ENCODE results near the gene MYLIP. TPM values are rescaled to one million over a fixed set of nuclear protein-coding genes. Genes with fewer than 3 reads are reported as not detected.

MYLIP gene
- total and polyA plus RNA-seq, 2 of the 4 experiments (the other 2 are of a cell fraction) = 1.8 to 3.2 TPM

DNA sequence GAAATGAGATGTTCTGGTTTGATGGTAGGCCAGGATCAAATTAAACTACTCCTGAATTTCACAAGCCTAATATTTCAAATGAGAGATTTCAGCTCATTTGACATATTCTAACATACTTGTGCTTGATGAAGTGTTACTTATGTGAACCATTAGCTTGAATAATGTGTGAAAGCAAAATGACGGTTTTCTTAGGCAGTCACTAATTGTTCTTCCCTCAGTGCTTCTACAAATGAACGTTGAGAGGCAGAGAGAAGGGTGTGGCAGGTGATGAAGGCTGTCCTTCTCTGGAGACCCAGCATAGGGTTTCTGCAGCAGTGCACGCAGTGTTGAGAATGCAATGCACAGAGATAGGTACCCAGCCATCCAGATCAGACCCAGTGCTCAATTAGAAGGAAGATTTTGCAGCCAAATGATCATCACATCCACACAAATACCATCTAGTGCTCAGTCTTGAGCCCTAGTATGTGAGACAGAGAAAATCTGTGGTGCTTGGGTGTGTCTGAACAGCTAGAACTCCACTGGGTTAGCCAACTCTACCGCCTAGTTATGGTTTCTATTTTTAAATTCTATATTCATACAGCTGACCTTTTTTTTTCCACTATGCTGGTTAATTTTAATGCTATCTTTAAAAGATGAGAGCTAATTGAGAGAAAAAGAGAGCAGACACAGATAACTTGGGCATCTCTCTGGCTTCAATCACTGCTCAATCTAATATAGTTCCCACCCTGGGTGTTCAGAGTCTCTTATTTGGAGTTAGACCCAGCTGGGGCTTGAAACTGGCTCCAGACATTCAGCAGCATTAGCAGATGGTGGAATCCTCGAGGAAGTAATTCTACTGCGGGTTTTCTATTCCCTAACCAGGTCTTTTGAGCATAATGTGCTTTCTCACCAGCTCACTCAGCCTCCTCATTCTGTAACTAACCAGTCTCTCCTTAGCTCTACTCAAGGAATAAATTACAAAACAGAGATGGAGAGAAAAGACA, 4.4 kb upstream of the MYLIP start:
- H3K4ac ChIP-seq (ENCODE audit: low read depth, low read length) = no peak overlapping the region
- peaks cover 44% of the 10 kb centered on the region for H3K27me3 ChIP-seq (ENCODE audit: control insufficient read depth, insufficient read depth, low read length)
- ChIA-PET CTCF (interaction anchor here (0.5 kb wide), 1 partner anchor 781 kb away, joined by 4 read pairs; no protein-coding TSS in a partner anchor), POLR2A (ENCODE audit: unreplicated experiment) (no interaction called here)
- H2BK5ac ChIP-seq (ENCODE audit: low read depth, low read length, poor library complexity, severe bottlenecking) = no peak overlapping the region
- H3K4me3 ChIP-seq (ENCODE audit: insufficient read depth, low read depth, low read length) = no peak overlapping the region
- intact Hi-C loops (cut with micrococcal nuclease) = no loop called here
- no peaks in the 10 kb centered on the region for H3K36me3 ChIP-seq (ENCODE audit: control insufficient read depth, insufficient read depth, low read length)
- H3K79me1 ChIP-seq (ENCODE audit: low read depth in 1 of 2, low read length in 2 of 2) = no peaks in the 10 kb centered on the region; a peak in 1 of 4 replicates
- H4K91ac ChIP-seq (ENCODE audit: insufficient read depth, low read depth, low read length) = no peak overlapping the region
- no peak overlapping the region for H2BK15ac ChIP-seq (ENCODE audit: low read depth, low read length)
- no CpG with 5 or more reads among the region's 6 CpGs for WGBS, 2 experiments (ENCODE audit: extremely low coverage in 2 of 2, insufficient read length in 1 of 2)
- H3K9me3 ChIP-seq (ENCODE audit: control insufficient read depth, insufficient read depth, low read length) = no peaks in the 10 kb centered on the region
- TF ChIP-seq BHLHE40 (IDR thresholded peaks at IDR 0.05; ENCODE audit: low read depth, low read length) = no peak
- no peak for TF ChIP-seq FOS (IDR thresholded peaks at IDR 0.05; ENCODE audit: low read depth, low read length)
- no peak for TF ChIP-seq MAZ (IDR thresholded peaks at IDR 0.05; ENCODE audit: borderline replicate concordance, low read depth, low read length)
- no peak for TF ChIP-seq RCOR1 (IDR thresholded peaks at IDR 0.05; ENCODE audit: insufficient replicate concordance, low read length)
- TF ChIP-seq RFX5 (IDR thresholded peaks at IDR 0.05; ENCODE audit: low read depth, low read length) = no peak
- no peak for TF ChIP-seq CEBPB (IDR thresholded peaks at IDR 0.05; ENCODE audit: low read depth, low read length)
- TF ChIP-seq POLR2A (IDR thresholded peaks at IDR 0.05; ENCODE audit: low read depth, low read length) = no peak
- TF ChIP-seq MXI1 (IDR thresholded peaks at IDR 0.05; ENCODE audit: borderline replicate concordance, low read depth, low read length) = no peak
- no peak for TF ChIP-seq SMC3 (IDR thresholded peaks at IDR 0.05; ENCODE audit: low read depth, low read length)
- TF ChIP-seq MAFK (IDR thresholded peaks at IDR 0.05; ENCODE audit: low read depth, low read length) = no peak
- TF ChIP-seq, protein P1, sequence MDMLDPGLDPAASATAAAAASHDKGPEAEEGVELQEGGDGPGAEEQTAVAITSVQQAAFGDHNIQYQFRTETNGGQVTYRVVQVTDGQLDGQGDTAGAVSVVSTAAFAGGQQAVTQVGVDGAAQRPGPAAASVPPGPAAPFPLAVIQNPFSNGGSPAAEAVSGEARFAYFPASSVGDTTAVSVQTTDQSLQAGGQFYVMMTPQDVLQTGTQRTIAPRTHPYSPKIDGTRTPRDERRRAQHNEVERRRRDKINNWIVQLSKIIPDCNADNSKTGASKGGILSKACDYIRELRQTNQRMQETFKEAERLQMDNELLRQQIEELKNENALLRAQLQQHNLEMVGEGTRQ (IDR thresholded peaks at IDR 0.05; ENCODE audit: low read depth, low read length) = no peak
- in situ Hi-C loops (cut with MboI; ENCODE audit: low sequenced_read_pairs) = no loop called here
- H4K8ac ChIP-seq (ENCODE audit: low read depth in 2 of 2, low read length in 2 of 2) = no peak overlapping the region
- no peaks in the 10 kb centered on the region for H3K9me1 ChIP-seq (ENCODE audit: insufficient read depth, low read length)
- no peak overlapping the region for H3K14ac ChIP-seq (replicated peaks; ENCODE audit: low read depth, low read length)
- H3K4me1 ChIP-seq (ENCODE audit: control insufficient read depth, insufficient read depth, low read length) = no peaks in the 10 kb centered on the region
- dilution Hi-C loops (cut with HindIII; ENCODE audit: low sequenced_read_pairs, unreplicated experiment) = no loop called here
- no peak overlapping the region for H2AFZ ChIP-seq (replicated peaks; ENCODE audit: low read length, poor library complexity)
- H4K20me1 ChIP-seq (ENCODE audit: insufficient read depth, low read length) = no peaks in the 10 kb centered on the region
- no peak for ATAC-seq (ENCODE audit: low read depth)
- H3K18ac ChIP-seq (ENCODE audit: low read depth, low read length) = no peak overlapping the region
- no TSS peak for BruUV-seq (replicated peaks)
- H3K27ac ChIP-seq (ENCODE audit: insufficient read depth, low read length) = no peak overlapping the region
- no peak overlapping the region for H3K4me2 ChIP-seq (ENCODE audit: low read depth, low read length)
- no peak for DNase-seq
- H3K56ac ChIP-seq (ENCODE audit: extremely low read depth, insufficient read depth, low read length) = no peak overlapping the region
- H3K9ac ChIP-seq (ENCODE audit: low read depth, low read length) = no peak overlapping the region
- no peak overlapping the region for H2BK120ac ChIP-seq (ENCODE audit: low read depth, low read length)
- no peak overlapping the region for H2AK9ac ChIP-seq (replicated peaks; ENCODE audit: low read depth, low read length, poor library complexity)
- no peak overlapping the region for H2AK5ac ChIP-seq (ENCODE audit: low read depth, low read length)
- H2BK20ac ChIP-seq (ENCODE audit: low read depth, low read length) = no peak overlapping the region
- no peak overlapping the region for H4K5ac ChIP-seq (ENCODE audit: low read depth, low read length)
- H3K23ac ChIP-seq (ENCODE audit: low read depth, low read length) = no peak overlapping the region
